Lower leg skin (tissue), 4 donors: Measurements from ENCODE around the gene ST3GAL5. TPM values are rescaled to one million over a fixed set of nuclear protein-coding genes. Genes with fewer than 3 reads are reported as not detected.

ENCODE experiments used
- DNase-seq, 2 donors: peaks; one replicate each; pipeline ENCODE4 v3.0.0-alpha.2; 2019; ENCODE audit warnings: low spot score in 2 of 2
- H3K4me3 ChIP-seq: fragments of 200-600 bp; sonication (generic); 2 replicates; pipeline ENCODE4 v1.5.1; 2017; ENCODE audit warnings: mild to moderate bottlenecking, low read depth; ENCODE audit not compliant: poor library complexity, severe bottlenecking
- POLR2A ChIP-seq, 2 donors: fragments of 450-650 bp; IDR thresholded peaks; one replicate each; pipeline ENCODE4 v1.6.1; 2016 to 2017; ENCODE audit warnings: antibody characterized with exemption in 2 of 2, mild to moderate bottlenecking in 1 of 2, moderate library complexity in 1 of 2
- WGBS, 2 donors: methylation state at CpG; one replicate each; pipeline ENCODE4 v1.1.5; 2018; 5-methylcytosine and 5-hydroxymethylcytosine counted together
- intact Hi-C: fragments of 100-400 bp; cut with DNase I; formaldehyde crosslinking; loops from one replicate; pipeline ENCODE4 v1.15.0; 2023; ENCODE audit warnings: low total_unique reads
- total RNA-seq, 4 donors: library from RNA; depleted of rRNA; stranded (reverse); fragments of >200 nt; gene quantifications; one replicate each; pipeline ENCODE4 v1.1.0, GENCODE V29; 2016
- TF ChIP-seq, protein P1 (sequence below), 3 donors: fragments of 450-650 bp; IDR thresholded peaks; one replicate each; pipeline ENCODE4 v1.5.1; 2016; ENCODE audit warnings: antibody characterized with exemption in 3 of 3, mild to moderate bottlenecking in 3 of 3, moderate library complexity in 2 of 3

The ST3GAL5 gene
- total RNA-seq, 4 donors from 2014 or later: 6.9 to 8.6 (median 8.1) TPM

DNA sequence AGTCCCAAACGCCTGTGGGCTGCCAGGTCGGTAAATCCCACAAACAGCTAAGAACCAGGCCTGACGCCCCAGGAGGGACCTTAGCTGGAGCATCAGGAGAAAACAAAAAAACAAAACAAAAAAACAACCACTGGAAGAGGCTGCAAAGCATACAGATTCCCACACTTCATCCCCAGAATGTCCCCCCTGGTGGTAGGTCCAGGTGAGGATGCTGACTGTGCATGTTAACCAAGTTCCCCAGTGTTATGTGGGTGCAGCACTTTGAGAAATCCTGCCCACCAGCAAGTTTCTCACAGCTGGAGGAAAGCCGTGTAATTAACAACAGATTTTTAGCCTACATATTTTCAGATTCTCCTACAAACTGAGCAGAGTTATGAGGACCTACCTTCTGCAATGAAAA, 15.1 kb downstream of the ST3GAL5 start:
- intact Hi-C loops: no loop called here
- TF ChIP-seq, protein P1, sequence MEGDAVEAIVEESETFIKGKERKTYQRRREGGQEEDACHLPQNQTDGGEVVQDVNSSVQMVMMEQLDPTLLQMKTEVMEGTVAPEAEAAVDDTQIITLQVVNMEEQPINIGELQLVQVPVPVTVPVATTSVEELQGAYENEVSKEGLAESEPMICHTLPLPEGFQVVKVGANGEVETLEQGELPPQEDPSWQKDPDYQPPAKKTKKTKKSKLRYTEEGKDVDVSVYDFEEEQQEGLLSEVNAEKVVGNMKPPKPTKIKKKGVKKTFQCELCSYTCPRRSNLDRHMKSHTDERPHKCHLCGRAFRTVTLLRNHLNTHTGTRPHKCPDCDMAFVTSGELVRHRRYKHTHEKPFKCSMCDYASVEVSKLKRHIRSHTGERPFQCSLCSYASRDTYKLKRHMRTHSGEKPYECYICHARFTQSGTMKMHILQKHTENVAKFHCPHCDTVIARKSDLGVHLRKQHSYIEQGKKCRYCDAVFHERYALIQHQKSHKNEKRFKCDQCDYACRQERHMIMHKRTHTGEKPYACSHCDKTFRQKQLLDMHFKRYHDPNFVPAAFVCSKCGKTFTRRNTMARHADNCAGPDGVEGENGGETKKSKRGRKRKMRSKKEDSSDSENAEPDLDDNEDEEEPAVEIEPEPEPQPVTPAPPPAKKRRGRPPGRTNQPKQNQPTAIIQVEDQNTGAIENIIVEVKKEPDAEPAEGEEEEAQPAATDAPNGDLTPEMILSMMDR (IDR thresholded peaks at IDR 0.05): no peak
- no peak for TF ChIP-seq POLR2A (IDR thresholded peaks at IDR 0.05)
- no peak overlapping the region for H3K4me3 ChIP-seq
- peak in 1 of 2 donors; percentile 65 for DNase-seq
- 73 to 91% methylated on average over 4 of the region's 4 CpGs for WGBS, 2 donors

DNA sequence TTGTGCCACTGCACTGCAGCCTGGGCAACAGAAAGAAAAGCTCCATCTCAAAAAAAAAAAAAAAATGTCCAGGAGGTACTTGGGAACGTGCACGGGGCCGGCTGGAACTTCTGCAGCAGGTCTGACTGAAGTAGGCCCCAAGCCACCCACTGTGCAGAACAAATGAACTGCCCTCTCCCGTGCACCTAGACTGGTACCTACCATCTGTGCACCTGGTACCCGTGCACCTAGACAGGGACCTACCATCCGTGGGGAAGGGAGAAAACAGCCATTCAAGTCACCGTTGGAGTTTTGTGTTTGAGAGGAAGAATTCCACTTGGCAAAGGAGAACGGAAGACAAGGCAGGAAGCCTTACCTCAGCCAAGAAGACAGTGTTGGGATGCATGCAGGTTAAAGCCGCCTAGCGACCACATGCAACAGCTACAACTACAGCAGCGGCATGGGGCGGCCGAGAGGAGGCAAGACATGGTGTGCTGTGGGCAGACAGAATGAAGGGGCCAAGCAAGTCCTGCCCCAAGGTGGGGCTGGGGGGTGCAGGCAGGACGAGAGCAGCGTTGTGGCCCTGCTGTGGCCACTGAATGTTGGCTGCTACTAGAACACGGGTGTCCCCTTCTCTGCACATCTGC, 16.1 kb downstream of the ST3GAL5 start:
- TF ChIP-seq POLR2A (IDR thresholded peaks at IDR 0.05): no peak
- TF ChIP-seq, protein P1 (IDR thresholded peaks at IDR 0.05): no peak
- 91% methylated on average over 16 of the region's 16 CpGs for WGBS, 2 donors
- intact Hi-C loops: no loop called here
- no peak overlapping the region for H3K4me3 ChIP-seq
- DNase-seq: peak in 1 of 2 donors; percentile 68

DNA sequence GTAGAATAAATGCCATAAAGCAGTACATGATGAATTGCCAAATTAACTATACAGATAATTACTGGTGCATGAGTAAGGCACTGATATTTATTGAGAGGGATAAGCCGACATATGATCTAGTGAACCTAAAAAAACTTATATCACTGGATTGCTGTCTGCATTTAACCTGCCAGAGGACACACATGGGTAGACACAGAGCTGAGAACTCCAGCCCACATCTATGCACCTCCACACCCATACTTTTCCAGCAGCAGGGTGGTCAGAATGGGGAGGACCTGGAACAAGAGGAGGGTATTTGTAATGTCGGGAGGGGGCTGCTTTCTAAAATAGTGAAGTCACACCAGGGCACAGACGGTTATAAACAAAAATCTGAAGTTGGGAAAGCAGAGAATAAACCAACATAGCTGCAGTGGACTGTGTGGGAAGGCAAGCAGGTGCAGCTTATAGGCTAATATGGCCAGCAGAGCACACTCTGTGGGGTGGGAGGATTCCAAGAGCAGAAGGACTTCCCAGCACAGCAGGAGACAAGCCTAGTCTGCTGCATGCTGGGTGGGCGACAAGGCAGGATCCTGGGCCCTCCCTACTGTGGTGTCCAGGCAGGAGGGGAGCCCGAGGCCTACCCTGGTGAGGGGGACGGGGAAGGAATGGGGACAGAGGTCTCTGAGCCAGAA, 17.2 kb downstream of the ST3GAL5 start:
- DNase-seq: peak in 1 of 2 donors; percentile 34
- intact Hi-C loops: no loop called here
- H3K4me3 ChIP-seq: no peak overlapping the region
- TF ChIP-seq, protein P1 (IDR thresholded peaks at IDR 0.05): no peak
- TF ChIP-seq POLR2A (IDR thresholded peaks at IDR 0.05): no peak
- WGBS, 2 donors: 94 to 98% methylated on average over 6 of the region's 6 CpGs

DNA sequence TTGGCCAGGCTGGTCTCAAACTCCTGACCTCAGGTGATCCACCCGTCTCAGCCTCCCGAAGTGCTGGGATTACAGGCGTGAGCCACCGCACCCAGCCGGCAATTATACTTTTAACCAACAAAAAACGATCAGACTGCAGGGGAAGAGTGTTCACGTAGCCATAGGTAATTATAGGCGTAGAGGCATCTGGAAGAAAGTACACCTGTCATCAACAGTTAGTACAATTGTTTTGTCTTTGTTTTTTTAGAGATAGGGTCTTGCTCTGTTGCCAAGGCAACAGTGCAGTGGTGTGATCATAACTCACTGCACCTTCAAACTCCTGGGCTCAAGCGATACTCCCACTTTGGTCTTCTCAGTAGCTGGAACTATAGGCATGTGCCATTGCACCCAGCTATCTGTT, 20.0 kb downstream of the ST3GAL5 start:
- no peak overlapping the region for H3K4me3 ChIP-seq
- intact Hi-C loops: no loop called here
- WGBS, 2 donors: 94 to 97% methylated on average over 9 of the region's 9 CpGs
- no peak for TF ChIP-seq POLR2A (IDR thresholded peaks at IDR 0.05)
- TF ChIP-seq, protein P1 (IDR thresholded peaks at IDR 0.05): no peak
- DNase-seq: no peak

DNA sequence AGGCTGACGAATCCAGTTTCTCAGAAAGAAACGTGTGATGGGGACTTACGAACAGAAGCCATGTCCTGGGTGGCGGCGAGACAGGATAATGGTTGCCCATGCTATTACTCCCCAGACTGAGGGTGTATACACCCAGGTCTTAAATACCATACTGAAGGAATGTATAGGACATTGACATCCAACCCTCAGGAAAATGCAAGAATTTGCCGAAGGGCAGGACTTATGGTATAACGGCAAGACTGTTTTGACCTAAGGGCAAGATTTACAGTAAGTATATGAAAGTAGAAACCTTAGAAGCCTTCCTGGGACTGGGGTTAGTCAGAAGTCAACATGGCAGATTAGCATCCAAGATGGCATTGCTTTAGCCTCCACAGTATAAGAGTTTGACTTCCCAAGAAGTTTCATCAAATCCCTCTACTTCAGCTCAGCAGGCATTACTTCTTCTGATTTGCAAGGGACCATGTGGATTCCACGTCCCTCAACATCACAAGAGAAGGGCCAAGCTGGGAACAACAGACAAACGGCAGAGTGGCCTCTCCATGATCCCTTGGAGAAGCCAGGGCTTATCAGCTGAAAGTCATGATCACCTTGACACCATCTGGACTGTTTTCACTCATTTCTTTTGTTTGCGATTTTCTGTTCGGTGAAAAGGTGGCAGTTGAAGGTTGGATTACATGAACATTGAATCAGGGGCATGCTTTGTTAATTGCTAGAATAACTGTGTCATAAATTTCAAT, 21.1 kb downstream of the ST3GAL5 start:
- H3K4me3 ChIP-seq: no peak overlapping the region
- intact Hi-C loops: no loop called here
- DNase-seq: no peak
- 88 to 89% methylated on average over 11 of the region's 11 CpGs for WGBS, 2 donors
- TF ChIP-seq, protein P1 (IDR thresholded peaks at IDR 0.05): no peak
- TF ChIP-seq POLR2A (IDR thresholded peaks at IDR 0.05): no peak
